IPS-15b (cell line): ENCODE data around the gene CPM.
"Not testable (repeated sequence)": the region's sequence is repeated elsewhere in the genome, so short reads cannot be mapped to it uniquely, and the experiment has no call there.

Source experiments
- H3K27me3 ChIP-seq: one replicate; pipeline ENCODE4 v1.6.1; 2013; ENCODE audit warnings: low read length; ENCODE audit not compliant: control insufficient read depth, insufficient read depth
- H3K36me3 ChIP-seq: one replicate; pipeline ENCODE4 v1.6.1; 2013; ENCODE audit warnings: low read length; ENCODE audit not compliant: control insufficient read depth, insufficient read depth
- H3K4me1 ChIP-seq: one replicate; pipeline ENCODE4 v1.6.1; 2013; ENCODE audit warnings: mild to moderate bottlenecking, low read length; ENCODE audit not compliant: control insufficient read depth, insufficient read depth
- H3K4me3 ChIP-seq: one replicate; pipeline ENCODE4 v1.5.1; 2013; ENCODE audit warnings: low read depth, low read length
- H3K9ac ChIP-seq: one replicate; pipeline ENCODE4 v1.6.1; 2013; ENCODE audit warnings: low read depth, mild to moderate bottlenecking, low read length
- H3K9me3 ChIP-seq: one replicate; pipeline ENCODE4 v1.6.1; 2013; ENCODE audit warnings: mild to moderate bottlenecking, low read length; ENCODE audit not compliant: control insufficient read depth, insufficient read depth

The CPM gene

DNA sequence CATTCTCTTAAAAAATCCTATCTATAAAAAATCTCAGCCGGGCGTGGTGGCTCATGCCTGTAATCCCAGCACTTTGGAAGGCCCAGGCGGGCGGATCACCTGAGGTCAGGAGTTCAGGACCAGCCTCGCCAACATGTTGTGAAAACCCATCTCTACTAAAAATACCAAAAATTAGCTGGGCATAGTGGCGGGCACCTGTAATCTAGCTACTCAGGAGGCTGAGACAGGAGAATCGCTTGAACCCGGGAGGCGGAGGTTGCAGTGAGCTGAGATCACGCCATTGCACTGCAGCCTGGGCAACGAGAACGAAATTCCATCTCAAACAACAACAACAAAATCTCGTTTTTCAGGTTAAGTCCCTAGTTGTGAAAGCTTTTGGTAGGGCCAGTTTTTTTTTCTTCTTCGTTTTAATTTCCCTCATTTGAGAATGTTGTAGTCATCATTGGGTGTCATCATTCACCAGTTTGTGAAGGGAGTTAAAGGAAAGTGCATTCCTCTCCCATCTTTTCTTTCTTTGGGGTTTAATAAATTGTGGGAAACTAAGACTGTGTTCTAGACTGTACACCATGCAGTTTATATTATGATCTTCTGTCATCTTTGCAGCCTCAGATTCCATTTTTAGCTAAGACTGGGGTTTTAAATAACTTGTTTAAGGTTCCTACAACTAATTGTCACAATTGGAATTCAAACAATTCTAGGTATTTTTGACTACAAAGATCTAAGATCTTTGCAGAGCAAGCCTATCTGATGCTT, 101.0 kb downstream of the CPM start:
- peaks cover 5% of the 10 kb centered on the region for H3K4me1 ChIP-seq
- H3K9me3 ChIP-seq = no peaks in the 10 kb centered on the region
- no peak overlapping the region for H3K4me3 ChIP-seq
- H3K27me3 ChIP-seq = no peaks in the 10 kb centered on the region
- H3K36me3 ChIP-seq = peaks cover 11% of the 10 kb centered on the region
- H3K9ac ChIP-seq = no peak overlapping the region

DNA sequence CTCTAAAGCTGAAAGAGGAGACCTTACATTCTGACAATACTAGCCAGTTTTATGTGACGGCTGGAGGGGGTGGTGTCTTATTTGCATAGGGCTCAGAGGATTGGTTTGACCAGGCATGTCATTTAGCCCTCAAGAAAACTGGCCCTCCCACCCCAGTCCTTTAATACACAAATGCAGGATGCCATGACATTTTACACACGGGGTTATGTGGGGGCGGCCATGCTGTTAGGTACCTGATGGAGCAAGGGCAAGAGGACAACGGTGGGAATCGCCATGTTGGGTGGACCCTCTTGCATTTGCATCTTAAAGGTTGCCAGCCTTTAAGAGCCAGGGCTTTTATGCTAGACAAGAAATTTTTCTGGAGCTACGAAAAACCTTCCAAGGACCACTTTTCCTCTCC, 101.7 kb downstream of the CPM start:
- no peaks in the 10 kb centered on the region for H3K9me3 ChIP-seq
- no peak overlapping the region for H3K4me3 ChIP-seq
- peaks cover 9% of the 10 kb centered on the region for H3K36me3 ChIP-seq
- no peaks in the 10 kb centered on the region for H3K27me3 ChIP-seq
- peaks cover 5% of the 10 kb centered on the region for H3K4me1 ChIP-seq
- no peak overlapping the region for H3K9ac ChIP-seq

DNA sequence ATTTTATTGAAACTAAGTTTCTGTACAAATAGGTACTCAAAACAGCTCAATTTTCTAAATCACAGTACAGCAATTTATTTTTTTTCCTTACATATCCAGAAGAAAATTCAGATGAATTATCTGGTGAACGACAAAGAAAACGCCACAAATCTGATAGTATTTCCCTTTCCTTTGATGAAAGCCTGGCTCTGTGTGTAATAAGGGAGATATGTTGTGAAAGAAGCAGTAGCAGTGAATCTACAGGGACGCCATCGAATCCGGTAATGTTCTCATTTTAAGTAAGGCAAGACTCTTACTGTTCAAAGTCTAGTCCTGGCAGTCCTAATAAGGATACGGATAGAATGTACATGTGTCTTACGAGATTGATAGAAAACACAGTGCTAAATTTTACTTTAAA, 104.3 kb downstream of the CPM start:
- Histone ChIP-seq H3K9ac (no peak overlapping the region), H3K9me3 (no peaks in the 10 kb centered on the region), H3K27me3 (no peaks in the 10 kb centered on the region), H3K4me3 (no peak overlapping the region), H3K36me3 (peaks cover 32% of the 10 kb centered on the region), H3K4me1 (peaks cover 5% of the 10 kb centered on the region)

DNA sequence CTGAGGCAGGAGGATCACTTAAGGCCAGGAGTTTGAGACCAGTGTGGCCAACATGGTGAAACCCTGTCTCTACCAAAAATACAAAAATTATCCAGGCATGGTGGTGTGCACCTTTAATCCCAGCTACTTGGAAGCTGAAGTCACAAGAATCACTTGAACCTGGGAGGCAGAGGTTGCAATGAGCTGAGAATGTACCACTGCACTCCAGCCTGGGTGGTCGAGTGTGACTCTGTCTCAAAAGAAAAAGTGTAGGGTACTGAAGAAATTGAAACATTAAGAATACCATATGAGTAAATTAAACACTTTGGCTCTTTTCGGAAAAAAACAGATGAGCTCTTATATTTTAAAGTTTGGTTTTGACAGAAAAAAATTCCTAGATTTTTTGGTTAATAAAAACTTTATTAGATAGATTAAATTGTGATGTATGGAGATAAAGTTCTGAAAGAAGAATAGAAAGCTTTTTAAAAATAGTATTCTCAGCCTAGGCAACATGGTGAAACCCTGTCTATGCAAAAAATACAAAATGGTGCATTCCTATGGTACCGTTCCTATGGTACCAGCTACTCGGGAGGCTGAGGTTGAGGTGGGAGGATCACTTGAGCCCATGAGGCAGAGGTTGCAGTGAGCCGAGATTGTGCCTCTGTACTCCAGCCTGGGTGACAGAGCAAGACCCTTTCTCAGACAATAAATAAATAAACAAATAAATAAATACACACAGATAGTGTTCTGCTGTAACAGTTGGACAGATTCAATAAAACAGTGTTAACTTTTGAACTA, 104.9 kb downstream of the CPM start:
- no peak overlapping the region for H3K9ac ChIP-seq
- H3K9me3 ChIP-seq = no peaks in the 10 kb centered on the region
- H3K36me3 ChIP-seq = peaks cover 32% of the 10 kb centered on the region
- H3K27me3 ChIP-seq = no peaks in the 10 kb centered on the region
- H3K4me1 ChIP-seq = peaks cover 5% of the 10 kb centered on the region
- H3K4me3 ChIP-seq = no peak overlapping the region

DNA sequence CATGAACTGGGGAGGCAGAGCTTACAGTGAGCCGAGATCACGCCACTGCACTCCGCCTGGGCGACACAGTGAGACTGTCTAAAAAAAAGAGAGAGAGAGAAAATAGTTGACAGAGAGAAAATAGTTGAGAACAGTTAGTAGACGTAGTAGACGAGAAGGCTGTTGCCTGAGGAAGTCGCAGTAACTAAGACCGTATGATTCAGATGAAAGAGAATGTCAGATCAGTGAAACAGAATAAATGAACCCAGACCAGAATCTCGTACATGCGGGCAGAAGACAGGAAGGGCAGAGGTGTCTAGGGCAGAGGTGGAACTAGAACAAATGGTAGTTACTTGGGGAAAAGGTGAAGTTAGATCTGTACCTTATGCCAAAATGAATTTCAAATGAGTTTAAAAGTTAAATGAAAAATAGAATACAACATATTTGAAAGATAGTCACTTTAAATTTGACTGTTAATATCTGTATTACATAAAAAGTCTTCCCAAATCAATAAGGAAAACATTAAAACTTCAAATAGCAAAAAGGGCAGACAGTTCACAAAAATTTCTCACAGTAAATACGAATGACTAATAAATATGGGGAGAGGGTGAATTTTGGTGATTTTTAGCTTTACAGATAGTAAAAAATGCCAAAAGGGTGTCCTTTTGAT, 107.3 kb downstream of the CPM start:
- H3K9ac ChIP-seq = no peak overlapping the region
- H3K9me3 ChIP-seq = no peaks in the 10 kb centered on the region
- peaks cover 40% of the 10 kb centered on the region for H3K36me3 ChIP-seq
- no peaks in the 10 kb centered on the region for H3K4me1 ChIP-seq
- H3K4me3 ChIP-seq = no peak overlapping the region
- H3K27me3 ChIP-seq = no peaks in the 10 kb centered on the region

DNA sequence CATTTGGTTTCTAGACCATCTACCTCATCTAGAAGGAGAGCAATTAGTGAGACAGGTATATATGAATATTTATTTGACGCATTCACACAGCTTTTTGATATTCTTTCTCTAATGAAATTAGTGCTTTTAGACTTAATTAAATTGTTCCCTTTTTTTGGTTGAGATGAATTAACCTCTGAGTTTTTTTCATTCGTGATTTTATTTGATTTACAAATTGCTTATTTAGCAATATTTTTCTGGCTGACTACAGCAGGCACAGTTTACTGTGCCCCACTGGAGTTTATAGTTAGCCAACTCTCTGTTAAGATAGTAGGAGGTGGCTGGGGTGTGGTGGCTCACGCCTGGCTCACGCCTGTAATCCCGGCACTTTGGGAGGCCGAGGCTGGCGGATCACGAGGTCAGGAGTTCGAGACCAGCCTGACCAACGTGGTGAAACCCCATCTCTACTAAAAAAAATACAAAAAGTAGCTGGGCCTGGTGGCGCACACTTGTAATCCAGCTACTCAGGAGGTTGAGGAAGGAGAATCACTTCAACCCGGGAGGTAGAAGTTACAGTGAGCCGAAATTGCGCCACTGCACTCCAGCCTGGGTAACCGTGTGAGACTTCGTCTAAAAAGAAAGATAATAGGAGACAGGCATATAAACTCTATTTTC, 108.2 kb downstream of the CPM start:
- no peaks in the 10 kb centered on the region for H3K9me3 ChIP-seq
- no peaks in the 10 kb centered on the region for H3K4me1 ChIP-seq
- H3K27me3 ChIP-seq = no peaks in the 10 kb centered on the region
- peaks cover 45% of the 10 kb centered on the region for H3K36me3 ChIP-seq
- H3K9ac ChIP-seq = no peak overlapping the region
- no peak overlapping the region for H3K4me3 ChIP-seq

DNA sequence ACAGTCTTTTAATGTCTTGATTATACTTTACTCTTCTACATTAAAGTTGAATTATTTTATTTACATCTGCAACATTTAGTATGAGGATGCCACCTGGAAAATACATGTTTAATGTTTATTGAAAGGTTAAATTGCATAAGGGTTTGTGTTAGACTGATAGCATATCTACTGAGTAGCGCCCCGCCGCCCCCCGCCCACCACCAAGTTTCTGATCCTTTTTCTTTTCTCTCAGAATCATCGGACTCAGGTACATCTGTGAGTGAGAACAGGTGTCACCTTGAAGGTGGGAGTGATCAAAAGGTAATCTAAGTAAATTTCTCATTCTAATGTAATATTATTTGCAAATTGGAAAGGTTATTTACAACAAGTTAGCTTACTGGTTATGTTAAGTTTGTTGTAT, 108.8 kb downstream of the CPM start:
- H3K4me1 ChIP-seq = no peaks in the 10 kb centered on the region
- H3K4me3 ChIP-seq = no peak overlapping the region
- no peaks in the 10 kb centered on the region for H3K27me3 ChIP-seq
- peaks cover 47% of the 10 kb centered on the region for H3K36me3 ChIP-seq
- H3K9ac ChIP-seq = no peak overlapping the region
- H3K9me3 ChIP-seq = no peaks in the 10 kb centered on the region

DNA sequence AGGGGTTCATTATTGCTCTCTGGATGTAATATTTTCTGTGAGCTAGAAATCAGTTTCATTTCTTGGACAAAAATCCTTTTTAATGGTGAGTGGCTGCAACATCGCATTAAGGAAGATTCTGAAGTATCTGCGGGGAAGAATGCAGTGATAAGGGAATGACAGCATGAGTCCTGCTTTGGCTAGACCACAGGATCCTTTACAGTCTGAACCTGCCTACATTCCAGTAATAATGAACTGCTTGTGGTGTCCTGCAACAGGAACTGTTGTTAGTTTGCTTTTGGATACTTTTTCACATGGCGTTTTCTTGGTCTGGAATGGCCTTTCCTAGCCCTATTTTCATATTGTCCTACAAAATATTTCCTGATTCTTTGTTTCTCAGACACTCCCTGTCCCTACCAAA, 109.3 kb downstream of the CPM start:
- Histone ChIP-seq H3K4me1 (no peaks in the 10 kb centered on the region), H3K36me3 (peaks cover 45% of the 10 kb centered on the region), H3K4me3 (no peak overlapping the region), H3K27me3 (no peaks in the 10 kb centered on the region), H3K9me3 (no peaks in the 10 kb centered on the region), H3K9ac (no peak overlapping the region)

DNA sequence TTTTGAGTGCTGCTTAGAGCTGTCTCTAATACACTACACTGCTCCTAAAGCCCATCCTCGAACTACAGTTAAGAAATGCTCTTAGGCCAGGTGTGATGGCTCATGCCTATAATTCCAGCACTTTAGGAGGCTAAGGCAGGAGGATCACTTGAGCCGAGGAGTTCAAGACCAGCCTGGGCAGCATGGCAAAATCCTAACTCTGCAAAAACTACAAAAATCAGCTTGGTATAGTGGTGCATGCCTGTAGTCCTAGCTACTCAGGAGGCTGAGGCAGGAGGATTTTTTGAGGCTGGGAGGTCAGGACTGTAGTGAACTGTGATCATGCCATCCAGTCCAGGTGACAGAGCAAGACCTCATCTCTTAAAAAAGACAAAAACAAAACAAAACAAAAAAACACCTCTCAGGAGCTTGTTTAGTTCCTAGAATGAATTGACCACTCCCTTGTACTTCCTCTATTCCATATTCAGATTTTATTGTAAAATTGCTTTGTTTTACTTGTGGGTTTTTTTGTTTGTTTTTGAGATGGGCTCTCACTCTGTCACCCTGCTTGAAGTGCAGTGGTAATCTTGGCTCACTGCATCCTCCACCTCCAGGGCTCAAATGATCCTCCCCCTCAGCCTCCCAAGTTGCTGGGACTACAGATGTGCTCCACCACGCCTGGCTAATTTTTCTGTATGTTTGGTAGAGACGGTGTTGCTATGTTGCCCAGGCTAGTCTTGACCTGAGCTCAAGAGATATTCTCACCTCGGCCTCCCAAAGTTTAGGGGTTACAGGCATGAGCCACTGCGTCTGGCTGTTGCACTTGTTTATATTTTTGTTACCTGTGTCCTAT, 111.4 kb downstream of the CPM start:
- H3K27me3 ChIP-seq = no peaks in the 10 kb centered on the region
- H3K36me3 ChIP-seq = peaks cover 50% of the 10 kb centered on the region
- no peak overlapping the region for H3K4me3 ChIP-seq
- H3K4me1 ChIP-seq = no peaks in the 10 kb centered on the region
- no peaks in the 10 kb centered on the region for H3K9me3 ChIP-seq
- H3K9ac ChIP-seq = no peak overlapping the region

DNA sequence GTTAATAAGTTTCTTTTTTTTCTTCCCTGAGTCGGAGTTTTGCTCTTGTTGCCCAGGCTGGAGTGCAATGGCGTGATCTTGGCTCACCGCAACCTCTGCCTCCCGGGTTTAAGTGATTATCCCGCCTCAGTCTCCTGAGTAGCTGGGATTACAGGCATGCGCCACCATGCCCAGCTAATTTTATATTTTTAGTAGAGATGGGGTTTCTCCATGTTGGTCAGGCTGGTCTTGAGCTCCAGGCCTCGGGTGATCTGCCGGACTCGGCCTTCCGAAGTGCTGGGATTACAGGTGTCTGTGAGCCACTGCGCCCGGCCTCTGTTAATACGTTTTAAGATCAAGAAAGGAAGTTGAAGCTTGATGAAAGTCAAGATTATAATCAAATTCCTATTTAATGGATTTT, 113.5 kb downstream of the CPM start:
- peaks cover 46% of the 10 kb centered on the region for H3K36me3 ChIP-seq
- H3K4me1 ChIP-seq, H3K4me3 ChIP-seq, H3K27me3 ChIP-seq, H3K9ac ChIP-seq, H3K9me3 ChIP-seq: not testable (repeated sequence)
